Activated naive CD4-positive, alpha-beta T cell treated with anti-CD3 and anti-CD28 coated beads, Interleukin-2, amount 50 U/mL, for 24 hours (primary cell): Measurements from ENCODE around the gene DYSF.

Experiments
- H3K27ac Mint-ChIP-seq: one replicate; pipeline ENCODE4 v1.8.0; 2021; ENCODE audit warnings: mild to moderate bottlenecking, mixed read lengths
- H3K27me3 Mint-ChIP-seq: one replicate; pipeline ENCODE4 v1.8.0; 2021; ENCODE audit warnings: mixed read lengths
- H3K36me3 Mint-ChIP-seq: one replicate; pipeline ENCODE4 v1.8.0; 2021; ENCODE audit warnings: mixed read lengths
- H3K4me1 Mint-ChIP-seq: one replicate; pipeline ENCODE4 v1.8.0; 2021; ENCODE audit warnings: mixed read lengths
- H3K4me3 Mint-ChIP-seq: one replicate; pipeline ENCODE4 v1.8.0; 2021; ENCODE audit warnings: mild to moderate bottlenecking, mixed read lengths
- H3K9me3 Mint-ChIP-seq: one replicate; pipeline ENCODE4 v1.8.0; 2021; ENCODE audit warnings: mixed read lengths

DYSF gene

DNA sequence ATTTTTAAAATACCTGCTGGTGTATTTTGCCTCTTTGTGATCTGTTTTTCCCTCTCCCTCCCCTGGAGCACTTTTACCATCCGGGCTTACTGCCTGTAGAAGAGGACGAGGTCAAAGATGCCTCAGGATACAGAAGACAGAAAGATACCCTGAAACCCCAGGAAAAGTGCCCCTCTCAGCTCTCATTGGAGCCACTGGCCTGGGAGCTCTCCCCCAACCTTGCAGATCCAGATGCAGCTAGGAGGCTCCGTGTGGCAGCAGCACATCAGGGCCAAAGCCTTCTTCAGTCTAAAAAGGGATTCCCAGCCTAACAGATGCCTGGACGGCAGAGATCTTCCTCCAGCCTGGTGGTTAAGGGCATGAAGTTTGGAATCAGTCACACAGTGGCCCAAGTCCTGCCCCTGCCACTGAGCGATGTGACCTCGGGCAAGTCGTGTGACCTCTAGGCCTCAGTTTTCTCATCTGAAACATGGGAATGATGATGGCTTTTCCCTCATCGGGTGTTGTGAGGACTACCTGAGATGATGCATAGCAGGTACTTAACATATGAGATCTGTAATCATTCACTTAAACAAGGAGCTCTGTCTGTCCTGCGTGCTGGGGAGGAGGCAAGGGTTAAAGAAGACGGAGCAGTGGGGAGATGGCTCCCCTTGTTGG is 239.4 kb downstream of the DYSF start:
- Mint-ChIP-seq H3K9me3 (no peaks in the 10 kb centered on the region), H3K4me3 (no peak overlapping the region), H3K27ac (no peak overlapping the region), H3K4me1 (no peaks in the 10 kb centered on the region), H3K36me3 (no peaks in the 10 kb centered on the region), H3K27me3 (peaks cover 3% of the 10 kb centered on the region)

DNA sequence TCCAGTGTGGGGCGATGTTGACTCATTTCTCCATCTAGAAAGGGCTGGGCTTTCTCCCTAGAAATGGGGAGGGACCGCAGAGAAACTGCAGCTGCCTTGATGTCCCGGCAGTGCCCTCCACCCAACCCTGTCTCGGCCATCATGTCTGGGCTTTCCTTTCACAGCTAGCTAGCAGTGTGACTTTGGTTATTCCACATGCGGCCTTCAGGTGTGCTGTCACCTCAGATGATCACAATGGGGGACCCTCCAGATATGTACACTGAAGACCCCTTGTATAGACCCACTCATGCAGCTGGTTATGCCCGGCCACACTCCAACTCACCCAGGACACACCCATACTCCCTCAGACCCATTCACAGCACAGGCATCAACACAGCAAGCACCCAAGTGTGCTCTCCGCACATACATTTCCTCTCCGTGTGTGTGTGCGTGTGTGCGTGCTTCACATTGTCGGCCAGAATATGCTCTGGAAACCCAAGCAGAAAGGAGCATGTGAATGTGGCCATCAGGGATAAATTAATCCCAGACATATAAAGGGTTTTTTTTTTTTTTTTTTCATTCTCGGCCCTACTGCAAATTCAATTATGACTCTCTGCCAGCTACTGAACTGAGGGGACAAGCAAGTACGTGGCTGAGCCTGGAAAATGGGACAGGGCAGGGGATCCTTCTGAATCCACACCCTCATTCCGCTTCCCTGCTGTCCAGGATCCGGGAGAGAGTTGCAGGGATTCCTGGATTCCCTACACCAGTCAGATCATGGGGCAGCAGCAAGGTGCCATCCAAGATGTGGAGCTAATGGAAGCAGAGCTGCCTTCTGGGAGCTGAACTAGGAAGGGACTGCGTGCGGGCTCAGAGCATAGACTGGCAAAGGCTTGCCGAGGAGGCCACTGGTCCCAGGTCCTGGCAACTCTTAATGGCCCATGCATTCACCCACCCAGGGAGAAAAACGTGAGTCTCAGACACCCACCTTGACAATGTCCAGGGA is 240.2 kb downstream of the DYSF start:
- no peaks in the 10 kb centered on the region for H3K4me1 Mint-ChIP-seq
- H3K4me3 Mint-ChIP-seq, result no peak overlapping the region
- H3K27ac Mint-ChIP-seq, result no peak overlapping the region
- H3K27me3 Mint-ChIP-seq, result peaks cover 3% of the 10 kb centered on the region
- H3K36me3 Mint-ChIP-seq, result no peaks in the 10 kb centered on the region
- H3K9me3 Mint-ChIP-seq, result no peaks in the 10 kb centered on the region

DNA sequence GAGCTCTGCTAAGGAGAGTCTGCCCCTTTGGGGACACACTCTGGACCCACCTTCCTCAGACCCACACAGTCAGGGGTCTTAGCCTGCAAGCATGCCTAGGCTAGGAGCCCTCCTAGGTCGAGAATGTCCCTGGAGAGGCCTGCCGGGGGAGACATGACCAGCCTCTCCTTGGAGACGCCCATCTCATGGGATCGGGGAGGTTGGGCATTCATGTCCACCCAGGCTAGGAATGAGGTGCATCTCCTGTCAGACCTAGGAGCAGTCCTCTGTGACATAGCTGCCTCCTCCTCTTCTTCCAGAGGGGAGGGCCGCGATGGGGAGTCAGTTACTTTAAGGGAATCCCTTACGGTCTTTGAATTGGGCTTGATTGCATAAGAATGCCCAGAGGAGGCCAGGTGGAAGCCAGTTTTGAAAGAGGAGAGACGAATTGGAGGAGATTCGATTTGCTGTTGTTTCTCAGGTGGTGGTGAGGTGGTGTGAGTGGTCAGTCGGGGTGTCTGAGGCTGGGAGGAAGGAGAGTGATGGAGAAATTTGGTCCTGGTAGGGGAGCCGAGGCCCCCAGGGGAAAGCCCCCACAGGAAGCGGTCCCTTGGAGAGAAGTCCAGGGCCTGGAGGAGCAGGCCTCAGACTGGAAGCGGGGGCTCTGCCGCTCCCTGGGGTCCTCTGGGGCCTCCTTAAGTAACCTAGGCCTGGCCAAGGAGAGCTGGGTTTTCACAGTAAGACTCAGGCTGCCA is 241.3 kb downstream of the DYSF start:
- no peak overlapping the region for H3K4me3 Mint-ChIP-seq
- peaks cover 2% of the 10 kb centered on the region for H3K27me3 Mint-ChIP-seq
- H3K27ac Mint-ChIP-seq, result no peak overlapping the region
- H3K4me1 Mint-ChIP-seq, result no peaks in the 10 kb centered on the region
- no peaks in the 10 kb centered on the region for H3K9me3 Mint-ChIP-seq
- H3K36me3 Mint-ChIP-seq, result no peaks in the 10 kb centered on the region

DNA sequence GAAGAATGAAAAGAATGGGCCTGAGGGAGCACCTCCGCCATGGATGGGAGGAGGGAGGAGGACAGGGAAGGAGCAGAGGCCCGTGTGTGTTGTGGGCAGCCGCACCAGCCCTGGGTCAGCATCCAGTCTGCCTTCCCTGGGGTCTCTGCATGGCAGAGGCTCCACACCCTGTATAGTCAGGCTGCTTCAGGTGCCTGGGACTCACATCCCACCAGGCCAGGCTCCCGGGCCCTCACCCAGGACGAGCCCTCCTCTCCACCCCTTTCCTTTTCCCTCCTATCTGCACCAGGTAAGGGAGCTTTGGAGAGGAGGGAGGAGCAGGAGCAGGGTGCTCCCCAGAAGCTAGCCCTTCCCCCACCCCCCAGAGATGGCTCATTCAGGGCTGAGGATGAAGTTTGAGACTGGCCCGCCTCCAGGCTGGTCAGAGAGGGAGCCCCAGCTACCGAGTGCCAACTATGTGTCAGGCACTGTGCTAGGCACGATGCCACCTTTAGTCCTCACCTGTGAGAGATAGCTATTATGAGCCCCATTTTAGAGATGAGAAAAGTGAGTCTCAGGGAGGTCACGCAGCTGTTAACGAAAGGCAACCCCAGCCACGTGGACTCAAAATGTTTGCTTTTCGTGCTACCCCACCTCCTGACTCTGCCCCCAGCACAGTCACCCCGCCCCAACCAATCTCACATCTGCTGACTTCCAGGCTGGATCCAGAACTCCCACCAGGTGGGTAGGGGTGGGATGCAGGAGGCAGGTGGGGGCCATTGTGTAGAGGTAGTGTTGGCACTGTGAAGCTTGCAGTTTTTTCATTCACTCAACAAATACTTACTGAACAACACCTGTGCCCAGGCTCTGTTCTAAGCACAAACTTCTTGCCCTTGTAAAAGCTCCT is 242.1 kb downstream of the DYSF start:
- H3K27me3 Mint-ChIP-seq, result peaks cover 2% of the 10 kb centered on the region
- no peak overlapping the region for H3K27ac Mint-ChIP-seq
- no peaks in the 10 kb centered on the region for H3K9me3 Mint-ChIP-seq
- no peak overlapping the region for H3K4me3 Mint-ChIP-seq
- no peaks in the 10 kb centered on the region for H3K36me3 Mint-ChIP-seq
- H3K4me1 Mint-ChIP-seq, result no peaks in the 10 kb centered on the region

DNA sequence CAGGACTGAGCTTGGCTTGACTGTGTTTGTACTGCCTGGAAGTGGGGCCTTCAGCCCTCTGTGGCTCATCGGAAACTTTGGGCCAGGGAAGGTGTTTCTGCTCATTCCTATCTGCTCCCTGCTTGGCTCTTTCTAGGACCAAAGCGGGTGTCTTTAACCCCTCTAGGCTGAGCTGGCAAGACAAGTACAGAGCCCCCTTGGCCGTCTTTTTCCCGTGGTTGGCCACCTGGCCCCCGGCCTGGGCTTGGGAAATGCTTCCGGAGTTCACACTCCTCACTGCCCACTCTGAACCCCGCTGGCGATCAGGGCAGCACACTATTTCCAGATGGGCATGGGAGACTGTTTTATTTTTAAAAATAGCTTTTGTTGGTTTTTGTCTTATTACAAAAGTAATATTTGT is 243.0 kb downstream of the DYSF start:
- Mint-ChIP-seq H3K4me3 (no peak overlapping the region), H3K9me3 (no peaks in the 10 kb centered on the region), H3K4me1 (no peaks in the 10 kb centered on the region), H3K27me3 (peaks cover 2% of the 10 kb centered on the region), H3K27ac (no peak overlapping the region), H3K36me3 (no peaks in the 10 kb centered on the region)

DNA sequence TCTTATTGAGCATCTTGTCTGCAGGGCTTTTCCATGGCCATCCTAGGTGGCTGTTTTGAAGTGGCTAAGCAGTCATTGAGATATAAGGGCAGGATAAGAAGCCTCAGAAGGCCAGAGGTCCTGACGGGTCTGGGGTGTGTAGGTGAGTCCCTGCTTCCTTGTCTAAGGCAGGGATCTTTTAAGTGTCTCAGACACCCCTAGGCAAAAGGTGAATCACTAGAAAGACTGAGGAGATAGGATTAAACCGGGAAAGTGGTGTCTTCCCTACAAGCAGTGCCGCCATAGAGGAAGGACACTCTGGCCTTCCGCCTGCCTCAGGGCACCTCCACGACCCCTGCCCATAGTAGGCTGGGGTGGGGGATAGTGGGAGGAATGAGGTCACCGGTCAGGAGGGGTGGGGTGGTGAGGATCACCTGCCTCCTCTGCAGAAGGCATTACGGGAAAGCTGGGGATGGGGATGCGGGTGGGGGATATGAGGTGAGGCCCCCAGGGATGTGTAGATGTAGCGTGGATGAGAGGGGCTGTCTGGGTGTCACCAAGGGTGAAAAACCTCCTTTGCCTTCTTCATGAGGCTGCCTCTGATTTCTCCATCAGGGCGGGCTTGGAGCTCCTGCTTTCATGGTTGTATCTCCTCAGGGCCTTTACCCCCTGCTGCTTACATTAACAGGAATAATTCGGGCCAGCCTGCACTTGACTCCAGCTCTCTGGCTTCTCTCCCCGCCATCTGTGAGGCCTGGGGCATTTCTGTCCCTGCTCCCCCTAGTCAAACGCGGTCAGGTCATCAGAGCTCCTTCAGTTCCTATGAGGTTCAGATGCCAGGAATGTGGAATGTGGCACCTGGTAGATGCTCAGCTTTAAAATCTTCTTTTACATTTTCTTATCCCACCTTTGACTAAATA is 244.0 kb downstream of the DYSF start:
- Mint-ChIP-seq H3K36me3 (no peaks in the 10 kb centered on the region), H3K4me1 (no peaks in the 10 kb centered on the region), H3K9me3 (no peaks in the 10 kb centered on the region), H3K27me3 (peaks cover 2% of the 10 kb centered on the region), H3K4me3 (no peak overlapping the region), H3K27ac (no peak overlapping the region)

DNA sequence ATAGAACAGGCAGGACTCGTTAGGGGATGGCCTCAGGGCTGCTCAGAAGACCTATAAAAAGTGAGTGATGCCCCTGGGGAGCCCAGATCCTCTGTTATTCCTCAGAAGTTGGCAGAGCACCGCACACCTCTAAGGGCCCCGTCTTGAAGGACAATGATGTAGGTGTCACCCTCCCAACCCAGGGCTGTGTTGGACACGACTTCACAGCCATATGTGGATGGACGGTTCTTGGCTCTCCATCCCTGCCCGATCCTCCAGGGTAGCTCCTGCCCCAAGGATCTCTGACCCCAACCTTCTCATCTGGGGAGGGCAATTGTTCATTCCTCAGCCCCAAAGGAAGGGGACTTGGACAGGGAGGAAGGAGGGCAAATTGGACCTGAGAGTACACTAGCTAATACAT is 246.1 kb downstream of the DYSF start:
- no peaks in the 10 kb centered on the region for H3K36me3 Mint-ChIP-seq
- no peaks in the 10 kb centered on the region for H3K9me3 Mint-ChIP-seq
- no peak overlapping the region for H3K27ac Mint-ChIP-seq
- no peaks in the 10 kb centered on the region for H3K4me1 Mint-ChIP-seq
- H3K27me3 Mint-ChIP-seq, result peaks cover 2% of the 10 kb centered on the region
- H3K4me3 Mint-ChIP-seq, result no peak overlapping the region

DNA sequence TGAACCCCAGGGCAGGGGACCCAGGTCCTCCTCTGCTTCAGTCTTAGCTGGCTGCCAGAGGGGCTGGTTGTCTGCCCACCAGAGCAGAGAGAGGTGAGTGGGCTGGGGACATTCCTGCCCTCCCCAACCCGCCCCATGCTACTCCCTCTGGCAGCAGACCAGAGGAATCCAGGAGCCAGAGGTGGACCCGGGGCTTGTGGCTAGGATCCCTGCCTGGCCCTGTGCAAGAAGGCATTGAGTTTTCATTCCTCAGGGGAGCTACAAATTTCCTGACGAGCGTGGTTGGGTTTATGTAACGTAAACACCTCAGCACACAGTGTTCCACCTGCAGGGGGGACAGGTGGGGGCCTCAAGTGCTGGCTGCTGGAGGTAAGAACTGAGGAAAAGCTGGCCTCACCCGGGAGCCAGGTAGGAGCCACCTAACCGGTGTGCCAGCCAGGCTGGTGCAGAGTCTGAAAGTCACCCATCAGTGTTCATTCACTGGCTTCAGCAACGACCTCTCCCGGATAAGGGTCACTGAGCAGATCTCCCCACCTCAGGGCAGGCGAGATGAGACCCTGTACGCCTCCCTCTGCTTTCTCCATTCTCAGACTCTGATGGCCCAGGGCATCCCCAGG is 246.8 kb downstream of the DYSF start:
- Mint-ChIP-seq H3K9me3 (no peaks in the 10 kb centered on the region), H3K4me3 (no peak overlapping the region), H3K27ac (no peak overlapping the region), H3K4me1 (no peaks in the 10 kb centered on the region), H3K36me3 (no peaks in the 10 kb centered on the region), H3K27me3 (no peaks in the 10 kb centered on the region)

DNA sequence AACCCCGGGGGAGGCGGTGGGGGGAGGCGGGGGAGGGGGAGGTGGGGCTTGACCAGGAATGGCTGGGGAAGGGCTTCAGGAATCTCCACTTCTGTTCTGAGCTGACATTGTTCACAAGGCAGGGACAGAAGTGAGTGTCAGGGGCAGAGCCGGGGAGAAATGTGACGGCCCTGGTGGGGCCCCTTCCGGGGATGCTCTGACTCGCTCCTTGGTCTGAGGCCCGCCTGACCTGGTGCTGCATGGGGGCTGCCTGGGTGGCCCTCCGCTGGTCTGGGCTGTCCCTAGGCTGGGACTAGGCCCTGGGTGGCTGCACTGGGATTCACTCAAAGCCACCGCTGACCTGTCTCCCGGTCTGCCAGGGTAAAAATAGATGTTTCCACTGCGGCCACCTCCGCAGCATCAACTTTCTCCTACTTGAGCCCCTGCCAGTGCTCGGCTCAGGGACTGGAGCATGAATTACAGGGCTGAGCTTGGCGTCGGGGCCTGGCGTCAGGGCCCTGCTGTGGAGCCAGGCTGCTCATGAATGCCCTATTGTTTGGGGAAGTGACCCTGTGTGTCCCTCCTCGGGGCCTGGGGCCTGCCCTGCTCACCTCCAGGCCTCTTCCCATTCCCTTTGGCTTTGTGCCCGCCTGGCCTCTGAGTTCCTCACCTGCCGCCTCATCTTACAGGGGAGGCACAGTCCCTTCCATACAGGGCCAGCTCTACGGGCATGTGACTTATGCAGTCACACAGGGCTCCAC is 247.5 kb downstream of the DYSF start:
- H3K4me1 Mint-ChIP-seq, result no peaks in the 10 kb centered on the region
- H3K4me3 Mint-ChIP-seq, result no peak overlapping the region
- no peaks in the 10 kb centered on the region for H3K36me3 Mint-ChIP-seq
- H3K9me3 Mint-ChIP-seq, result no peaks in the 10 kb centered on the region
- no peaks in the 10 kb centered on the region for H3K27me3 Mint-ChIP-seq
- H3K27ac Mint-ChIP-seq, result no peak overlapping the region

DNA sequence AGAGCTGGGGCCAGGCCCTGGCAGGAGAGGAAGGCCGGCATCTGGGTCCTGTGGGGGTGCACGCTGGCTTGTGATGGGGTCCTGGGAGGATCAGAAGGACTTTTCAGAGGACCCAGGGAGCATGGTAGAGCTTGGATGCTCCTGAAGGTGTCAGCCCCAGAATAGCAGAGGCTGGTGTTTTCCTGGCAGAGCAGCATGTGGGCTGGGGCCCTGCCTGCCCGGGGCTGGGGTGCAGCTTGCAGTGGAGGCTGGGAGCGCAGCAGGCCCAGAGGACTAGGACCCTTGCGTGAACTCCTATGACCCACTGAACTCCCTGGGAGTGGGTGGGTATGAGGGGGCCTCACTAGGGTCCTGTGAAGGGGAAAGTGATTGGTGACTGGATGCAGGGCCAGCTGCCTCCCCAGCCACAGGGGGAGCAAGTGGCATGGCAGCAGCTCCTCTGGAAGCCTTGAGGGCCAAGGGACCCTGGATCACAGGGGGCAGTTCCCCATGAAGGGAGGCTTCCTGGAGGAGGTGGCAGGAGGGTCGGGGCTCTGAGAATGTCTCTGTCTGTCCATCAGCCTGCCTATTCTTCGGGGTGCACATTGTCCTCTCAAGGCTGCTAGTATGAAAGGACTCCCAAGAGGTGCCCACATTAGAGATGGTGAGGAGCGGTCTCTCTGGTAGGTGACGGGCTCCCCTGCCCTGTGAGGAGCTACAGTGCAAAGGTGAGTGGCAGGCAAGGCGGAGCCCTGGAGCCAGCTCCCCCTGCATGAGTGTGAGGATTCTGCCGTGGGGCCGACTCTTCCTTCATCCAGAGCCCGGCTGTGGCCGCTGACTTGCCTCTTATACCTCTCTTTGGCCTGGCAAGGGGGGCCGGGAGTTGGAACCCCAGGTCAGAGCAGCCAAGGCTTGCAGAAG is 249.0 kb downstream of the DYSF start:
- H3K9me3 Mint-ChIP-seq, result no peaks in the 10 kb centered on the region
- no peak overlapping the region for H3K27ac Mint-ChIP-seq
- no peaks in the 10 kb centered on the region for H3K36me3 Mint-ChIP-seq

DNA sequence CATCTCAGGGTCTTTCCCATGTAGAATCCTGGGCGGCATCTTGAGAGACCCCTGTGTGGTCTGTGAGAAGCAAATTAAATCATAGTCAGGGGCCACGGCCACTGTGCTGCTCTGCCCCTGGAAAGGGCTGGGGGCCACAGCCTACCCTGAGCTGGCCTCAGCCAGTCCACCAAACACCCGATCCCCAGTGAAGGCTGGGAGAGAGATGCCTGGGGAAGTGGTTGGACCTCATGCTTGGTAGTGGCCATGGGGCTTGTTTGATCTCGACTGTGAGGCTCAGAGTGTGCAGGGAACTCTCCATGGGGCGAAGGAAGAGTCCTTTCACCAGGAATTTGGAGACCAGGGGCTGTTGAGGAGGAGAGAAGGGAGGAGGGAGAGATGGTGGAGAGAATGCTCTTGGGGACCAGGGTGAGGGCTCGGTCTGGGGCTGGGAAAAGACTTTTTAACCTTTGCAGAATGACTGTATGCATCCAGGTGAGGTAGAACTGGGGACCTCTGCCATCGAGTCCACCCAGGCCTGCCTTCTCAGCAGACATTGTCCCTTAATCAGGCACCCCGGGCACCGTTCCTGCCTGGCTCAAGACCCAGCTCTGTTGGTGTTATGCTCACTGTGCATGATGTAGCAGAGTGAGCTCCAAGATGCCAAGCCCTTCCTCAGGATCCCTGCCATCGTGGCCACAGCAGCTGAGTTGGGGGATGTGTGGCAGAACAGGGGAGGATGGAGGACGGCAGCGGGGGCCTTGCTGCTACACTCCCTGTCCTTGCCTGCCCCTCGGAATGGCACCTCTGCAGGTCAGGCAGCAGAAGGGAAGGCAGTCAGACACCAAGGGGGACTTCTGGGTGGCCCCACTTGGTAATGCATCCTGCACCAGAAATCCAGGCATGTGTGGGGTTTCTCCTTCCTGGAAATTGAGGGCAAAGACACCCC is 249.9 kb downstream of the DYSF start:
- Mint-ChIP-seq H3K9me3 (no peaks in the 10 kb centered on the region), H3K4me1 (no peaks in the 10 kb centered on the region), H3K27ac (no peak overlapping the region), H3K36me3 (no peaks in the 10 kb centered on the region), H3K4me3 (no peak overlapping the region), H3K27me3 (no peaks in the 10 kb centered on the region)

More for the DNA sequence above, 249.0 kb downstream of the DYSF start:
- no peaks in the 10 kb centered on the region for H3K27me3 Mint-ChIP-seq
- H3K4me3 Mint-ChIP-seq, result no peak overlapping the region
- H3K4me1 Mint-ChIP-seq, result no peaks in the 10 kb centered on the region

DNA sequence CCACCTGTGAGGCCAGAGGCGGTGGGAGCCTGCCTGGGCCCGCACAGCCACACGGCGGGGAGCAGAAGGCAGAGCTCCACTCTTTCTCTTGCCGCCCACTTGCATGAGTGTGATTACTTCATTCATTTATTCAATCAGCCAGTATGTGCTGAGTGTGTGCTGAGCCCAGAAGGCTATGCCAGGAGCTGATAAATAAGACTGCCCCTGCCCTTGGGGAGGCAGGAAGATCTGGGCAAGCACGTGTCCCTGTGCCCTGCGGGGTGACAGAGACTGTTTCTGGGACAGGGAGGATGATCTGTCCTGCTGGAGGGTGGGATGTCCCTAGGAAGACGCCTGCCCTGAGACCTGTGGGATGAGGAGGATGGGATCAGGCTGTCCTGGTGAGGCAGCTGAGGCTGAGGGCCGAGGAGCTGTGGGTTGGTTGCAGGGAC is 250.8 kb downstream of the DYSF start:
- H3K9me3 Mint-ChIP-seq, result no peaks in the 10 kb centered on the region
- no peaks in the 10 kb centered on the region for H3K27me3 Mint-ChIP-seq
- H3K27ac Mint-ChIP-seq, result no peak overlapping the region
- no peak overlapping the region for H3K4me3 Mint-ChIP-seq
- no peaks in the 10 kb centered on the region for H3K36me3 Mint-ChIP-seq
- no peaks in the 10 kb centered on the region for H3K4me1 Mint-ChIP-seq
